ENCODE results near the gene POLD3.
"Not testable (repeated sequence)": the region's sequence is repeated elsewhere in the genome, so short reads cannot be mapped to it uniquely, and the experiment has no call there.

The POLD3 gene

DNA sequence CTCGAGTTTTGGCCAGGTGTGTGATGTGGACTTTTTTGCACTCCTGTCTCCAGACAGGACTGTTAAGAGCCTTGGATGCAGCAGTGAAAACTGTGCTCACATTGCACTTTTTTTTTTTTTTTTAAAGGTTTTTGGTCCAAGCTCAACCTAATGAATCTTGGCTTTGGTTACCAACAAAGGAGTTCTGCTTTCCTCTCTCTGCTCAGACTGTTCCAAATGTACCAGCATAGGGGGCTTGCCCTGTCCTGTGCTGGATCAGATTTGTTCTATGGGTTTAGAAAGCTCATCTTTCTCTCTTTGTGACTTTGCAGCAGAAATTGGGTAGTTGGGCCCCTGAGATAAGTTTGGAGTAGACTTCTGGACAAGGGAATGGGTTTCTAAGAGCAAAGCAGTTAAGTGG is 45.3 kb downstream of the POLD3 start:
- no peak for DNase-seq

DNA sequence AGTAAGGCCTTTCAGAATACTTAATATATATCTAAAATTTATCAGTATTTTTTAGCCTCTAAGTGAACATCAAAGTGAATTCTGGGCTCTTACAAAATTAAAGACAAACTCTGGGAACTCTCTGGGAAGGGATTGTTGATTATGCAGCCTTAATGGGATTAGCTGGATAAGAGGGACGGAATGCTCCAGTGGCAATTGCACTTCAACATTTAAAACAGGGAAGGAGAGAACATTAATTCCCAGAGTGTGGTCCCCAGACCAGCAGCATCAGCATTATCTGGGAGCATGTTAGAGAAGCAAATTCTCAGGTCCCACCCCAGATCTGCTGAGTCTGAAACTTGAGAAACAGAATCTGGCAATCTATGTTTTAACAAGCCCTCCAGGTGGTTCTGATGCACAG is 46.5 kb downstream of the POLD3 start:
- no peak for DNase-seq

DNA sequence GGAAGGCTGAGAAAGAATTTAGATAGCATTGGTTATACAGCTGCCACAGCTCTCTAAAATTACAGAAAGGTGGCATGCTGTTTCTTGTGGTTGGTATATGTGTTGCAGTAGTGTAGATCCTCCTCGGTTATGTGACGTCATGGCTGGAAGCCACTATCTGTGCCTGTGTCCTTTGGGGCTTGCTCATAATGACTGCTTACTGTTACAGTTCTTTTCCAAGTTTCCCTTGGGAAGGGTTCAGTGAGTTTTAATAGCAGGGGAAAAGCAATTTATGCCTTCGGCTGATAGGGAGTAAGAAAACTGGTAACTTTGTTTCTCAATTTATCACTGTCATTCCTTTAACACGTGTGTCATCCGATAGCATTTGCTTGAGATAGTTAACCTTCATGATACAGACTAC is 47.2 kb downstream of the POLD3 start:
- no peak for DNase-seq

DNA sequence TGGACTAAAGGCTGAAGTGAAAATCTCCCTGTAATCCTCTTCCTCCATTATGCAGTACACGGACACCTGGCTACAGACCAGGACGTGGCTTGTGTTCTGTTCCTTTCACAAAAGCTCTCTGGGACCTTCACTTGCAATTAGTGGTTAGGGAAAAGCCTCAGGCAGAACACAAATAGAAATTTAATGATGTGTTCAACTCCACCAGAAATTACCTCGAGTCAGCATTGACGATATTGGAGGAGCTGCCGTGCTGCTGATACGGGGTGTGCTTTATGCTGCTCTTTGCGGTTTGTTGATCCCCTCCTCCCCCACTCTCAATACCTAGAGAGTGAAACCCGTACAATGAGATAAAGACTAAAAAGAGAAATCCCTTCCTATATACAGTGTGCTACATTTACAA is 48.9 kb downstream of the POLD3 start:
- no peak for DNase-seq

DNA sequence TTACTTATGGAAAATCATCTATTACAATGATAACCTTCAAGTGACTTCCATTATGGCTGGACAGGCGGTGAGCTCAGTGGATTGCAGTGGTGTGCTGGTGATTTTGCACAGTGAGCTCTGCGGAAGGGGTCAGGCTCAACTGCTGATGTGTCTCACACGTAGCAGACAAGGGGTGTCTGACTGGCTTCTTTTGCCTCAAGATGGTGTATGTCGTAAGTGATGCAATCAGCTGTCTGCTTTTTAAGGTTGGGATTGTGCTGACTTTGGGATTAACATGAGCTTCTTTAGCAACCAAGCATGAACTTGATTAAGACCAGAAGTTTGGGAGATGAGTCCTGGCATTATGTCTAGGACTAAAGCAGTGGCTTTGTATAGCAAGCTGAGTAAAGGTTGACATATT is 49.5 kb downstream of the POLD3 start:
- DNase-seq: peak; percentile 19

DNA sequence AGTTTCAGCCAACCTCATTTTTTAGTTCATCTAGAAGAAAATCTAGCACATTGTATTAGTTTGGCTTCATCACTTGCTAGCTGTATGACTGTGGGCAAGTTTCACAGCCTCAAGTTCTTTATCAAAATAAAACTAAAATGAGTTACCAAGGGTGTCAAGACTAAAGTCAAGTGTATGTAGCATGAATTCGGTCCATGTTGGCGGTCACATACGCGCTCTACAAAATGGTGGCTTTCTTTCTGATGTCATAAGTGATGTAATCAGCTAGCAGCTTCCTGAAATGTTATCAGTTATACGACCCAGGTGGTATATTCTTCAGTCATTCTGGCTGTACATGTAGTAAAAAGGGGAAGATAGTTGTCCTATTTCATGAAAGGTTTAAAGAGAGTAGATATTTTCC is 50.5 kb downstream of the POLD3 start:
- no peak for DNase-seq

DNA sequence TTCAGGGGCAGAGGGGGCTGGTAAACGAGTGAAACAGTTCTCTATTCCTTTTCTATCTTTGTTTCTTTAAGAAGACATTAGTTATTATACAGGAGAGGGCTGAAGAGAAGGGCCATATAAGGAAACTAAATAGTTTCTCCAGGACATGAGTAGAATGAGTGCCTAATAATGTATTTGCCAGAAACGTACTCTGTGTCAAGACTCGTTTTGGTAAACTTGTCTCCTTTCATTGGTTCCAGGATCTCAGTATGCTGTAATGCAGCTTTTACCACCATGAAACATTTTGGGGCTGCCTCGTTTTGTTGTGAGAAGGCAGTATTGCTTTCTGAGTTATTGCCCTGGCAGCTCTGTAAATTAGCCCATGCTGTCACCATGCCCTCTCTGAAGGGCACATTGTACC is 51.7 kb downstream of the POLD3 start:
- DNase-seq: no peak

DNA sequence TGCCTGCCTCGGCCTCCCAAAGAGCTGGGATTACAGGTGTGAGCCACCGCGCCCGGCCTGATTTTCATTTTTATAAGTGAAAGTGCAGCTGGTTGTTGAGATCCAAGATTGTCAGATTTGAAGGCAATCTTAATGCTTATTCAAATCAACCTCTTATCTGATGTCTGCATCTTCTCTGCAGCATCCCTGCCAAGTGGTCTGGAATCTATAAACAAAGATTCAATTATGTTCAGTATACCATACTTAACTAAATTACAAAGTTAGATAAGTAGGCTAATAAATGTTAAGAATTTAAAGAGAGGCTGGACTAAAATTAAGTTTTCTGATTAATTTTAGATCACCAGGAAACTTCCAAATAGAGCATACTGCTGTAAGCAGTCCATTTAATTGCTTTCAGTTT is 53.8 kb downstream of the POLD3 start:
- DNase-seq: no peak

DNA sequence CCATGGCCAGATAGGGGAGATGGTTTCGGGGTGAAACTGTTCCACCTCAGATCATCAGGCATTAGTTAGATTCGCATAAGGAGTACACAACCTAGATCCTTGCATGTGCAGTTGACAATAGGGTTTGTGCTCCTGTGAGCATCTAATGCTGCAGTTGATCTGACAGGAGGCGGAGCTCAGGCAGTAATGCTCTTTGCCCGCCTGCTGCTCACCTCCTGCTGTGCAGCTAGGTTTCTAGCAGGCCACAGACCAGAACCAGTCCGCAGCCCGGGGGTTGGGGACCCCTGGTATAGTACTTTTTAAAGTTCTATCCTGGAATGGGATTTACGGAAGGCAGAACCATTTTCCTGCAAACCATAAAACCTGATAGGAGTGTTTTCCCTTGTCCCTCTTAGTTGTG is 54.6 kb downstream of the POLD3 start:
- no peak for DNase-seq

DNA sequence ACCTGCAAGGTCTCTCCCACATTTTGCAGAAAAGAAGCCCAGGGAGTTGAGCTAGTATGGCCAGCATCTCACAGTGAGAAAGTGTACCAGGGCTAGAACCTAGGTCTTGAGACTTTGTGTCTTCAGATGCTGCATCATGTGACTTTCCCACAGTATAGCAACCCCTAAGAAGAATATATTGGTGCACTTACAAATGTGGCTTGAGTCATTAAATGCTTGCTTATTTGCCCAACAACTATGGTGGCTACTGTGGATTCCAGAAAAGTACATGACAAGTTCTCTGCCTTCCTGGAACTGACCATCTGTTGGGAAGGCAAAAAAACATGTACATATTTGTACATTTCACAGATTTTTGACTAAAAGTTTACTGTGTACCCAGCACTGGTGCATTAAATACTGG is 55.0 kb downstream of the POLD3 start:
- no peak for DNase-seq

DNA sequence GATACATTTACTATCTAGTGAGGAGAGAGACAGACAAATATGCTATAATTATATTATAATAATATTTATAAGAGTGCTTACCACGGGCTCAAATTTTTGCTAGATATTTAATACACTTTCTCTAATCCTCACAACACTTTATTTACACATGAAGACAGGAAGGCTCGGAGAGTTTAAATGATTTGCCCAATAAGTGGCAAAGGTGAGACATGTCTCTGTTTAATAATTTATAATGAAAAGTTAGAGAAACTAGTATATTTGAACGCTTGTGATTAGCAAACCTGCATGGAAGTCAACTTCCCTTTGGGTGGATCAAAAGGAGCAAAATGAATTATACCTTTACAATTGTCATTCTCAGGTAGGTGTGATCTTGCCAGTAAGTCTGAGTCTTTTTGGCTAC is 55.4 kb downstream of the POLD3 start:
- DNase-seq: no peak

DNA sequence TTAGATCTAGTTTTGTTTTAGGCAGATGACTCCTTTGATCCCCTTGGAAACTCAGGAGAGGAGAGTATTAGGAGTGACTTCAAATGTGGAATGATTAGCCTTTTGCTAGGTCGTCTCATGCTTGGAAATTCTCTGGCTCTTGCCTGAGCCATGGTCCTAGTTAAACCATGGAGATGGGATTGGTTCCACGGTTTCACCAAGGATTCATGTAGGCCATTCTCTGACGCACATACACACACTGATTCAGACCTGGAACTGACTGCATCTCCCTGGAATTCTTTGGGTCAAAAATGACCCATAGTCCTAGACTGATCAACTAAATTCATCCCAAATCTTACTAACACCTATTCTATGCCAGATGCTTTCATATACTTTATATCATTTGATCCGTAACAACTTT is 56.5 kb downstream of the POLD3 start:
- DNase-seq: no peak

DNA sequence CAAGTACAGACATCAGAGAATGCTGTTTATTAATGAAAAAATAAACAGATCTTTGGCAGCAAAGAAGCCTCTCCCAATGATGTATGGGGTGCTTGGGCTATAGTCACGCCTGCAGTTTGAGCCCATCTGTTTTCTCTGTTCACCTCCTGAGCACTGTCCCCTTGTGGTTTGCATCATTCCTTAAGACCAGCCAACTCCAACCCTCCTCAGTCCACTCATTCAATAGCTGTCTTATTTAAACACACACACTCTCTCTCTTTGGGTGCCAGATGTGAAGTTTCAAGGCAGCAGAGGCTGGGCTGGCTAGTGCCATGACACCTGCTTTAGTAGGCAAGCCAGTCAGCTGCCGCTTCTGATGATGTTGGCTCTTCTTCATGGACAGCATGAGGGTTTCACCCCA is 58.1 kb downstream of the POLD3 start:
- no peak for DNase-seq

DNA sequence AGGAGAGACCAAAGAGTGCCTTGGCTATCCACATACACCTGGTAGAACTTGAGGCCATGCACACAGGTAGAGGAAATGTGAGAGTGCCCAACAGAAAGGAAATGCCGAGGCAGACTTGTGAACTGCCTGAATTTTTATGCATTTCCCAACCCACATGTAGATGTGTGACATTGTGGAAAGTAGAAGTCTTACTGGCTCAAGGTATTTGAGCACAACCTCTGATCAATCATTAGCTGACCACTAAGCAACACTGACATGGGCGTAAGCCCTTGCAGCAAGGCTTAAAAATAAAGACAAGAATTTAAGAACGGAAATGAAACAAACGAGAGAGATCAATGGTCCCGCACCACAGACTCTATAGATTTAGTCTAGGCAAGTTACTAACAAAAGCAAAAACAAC is 62.6 kb downstream of the POLD3 start:
- DNase-seq: no peak

DNA sequence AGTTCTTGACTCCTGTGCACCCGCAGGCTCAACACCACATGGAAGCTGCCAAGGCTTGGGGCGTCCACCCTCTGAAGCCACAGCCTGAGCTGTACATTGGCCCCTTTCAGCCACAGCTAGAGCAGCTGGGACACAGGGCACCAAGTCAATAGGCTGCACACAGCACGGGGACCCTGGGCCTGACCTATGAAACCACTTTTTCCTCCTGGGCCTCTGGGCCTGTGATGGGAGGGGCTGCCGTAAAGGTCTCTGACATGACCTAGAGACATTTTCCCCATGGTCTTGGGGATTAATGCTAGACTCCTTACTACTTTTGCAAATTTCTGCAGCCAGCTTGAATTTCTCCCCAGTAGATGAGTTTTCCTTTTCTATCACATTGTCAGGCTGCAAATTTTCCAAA is 66.7 kb downstream of the POLD3 start:
- not testable (repeated sequence) for DNase-seq

DNA sequence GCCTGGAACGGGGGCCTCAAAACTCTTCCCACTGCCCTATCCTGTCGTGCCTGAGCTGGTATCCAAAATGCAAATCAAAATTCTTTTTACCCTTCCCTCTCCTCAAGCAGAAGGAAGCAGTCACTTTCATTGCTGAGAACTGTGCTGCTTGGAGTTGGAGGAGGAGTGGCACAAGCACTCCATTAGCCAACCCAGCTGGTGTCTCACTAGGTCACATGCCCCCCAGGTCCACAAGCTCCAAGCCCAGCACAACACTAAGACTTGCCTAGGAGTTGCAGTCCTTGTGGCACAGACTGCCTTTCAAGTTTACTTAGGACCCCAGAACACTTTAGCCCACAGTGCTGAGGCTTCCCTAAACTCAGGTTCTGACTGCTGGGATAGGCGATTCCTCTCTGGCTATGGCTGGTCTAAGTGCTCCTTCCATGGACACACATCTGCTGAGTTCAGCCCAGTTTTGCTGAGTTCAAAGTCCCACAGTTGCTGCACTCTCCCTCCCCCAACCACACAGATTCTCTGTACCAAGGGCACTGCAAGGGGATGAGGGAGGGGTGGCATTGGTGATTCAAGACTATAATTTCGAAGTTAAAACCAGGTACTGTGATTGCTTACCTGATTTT is 70.2 kb downstream of the POLD3 start:
- no peak for DNase-seq

DNA sequence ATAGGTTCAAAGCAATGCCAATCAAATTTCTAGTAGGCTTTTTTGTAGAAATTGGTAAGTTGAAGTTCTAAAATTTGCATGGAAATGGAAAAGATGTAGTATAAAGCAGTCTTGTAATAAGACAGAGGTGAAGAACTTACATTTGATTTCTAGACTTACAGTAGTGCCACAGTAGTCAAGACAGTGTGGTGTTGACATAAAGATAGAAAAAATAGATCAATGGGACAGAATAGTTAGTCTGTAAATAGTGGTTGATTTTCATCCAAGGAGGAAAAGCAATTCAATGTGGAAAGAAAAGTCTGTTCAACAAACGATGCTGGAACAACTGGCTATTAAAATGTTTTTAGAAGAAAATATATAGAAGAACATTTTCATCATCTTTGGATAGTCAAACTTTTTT is 70.9 kb downstream of the POLD3 start:
- DNase-seq: no peak

DNA sequence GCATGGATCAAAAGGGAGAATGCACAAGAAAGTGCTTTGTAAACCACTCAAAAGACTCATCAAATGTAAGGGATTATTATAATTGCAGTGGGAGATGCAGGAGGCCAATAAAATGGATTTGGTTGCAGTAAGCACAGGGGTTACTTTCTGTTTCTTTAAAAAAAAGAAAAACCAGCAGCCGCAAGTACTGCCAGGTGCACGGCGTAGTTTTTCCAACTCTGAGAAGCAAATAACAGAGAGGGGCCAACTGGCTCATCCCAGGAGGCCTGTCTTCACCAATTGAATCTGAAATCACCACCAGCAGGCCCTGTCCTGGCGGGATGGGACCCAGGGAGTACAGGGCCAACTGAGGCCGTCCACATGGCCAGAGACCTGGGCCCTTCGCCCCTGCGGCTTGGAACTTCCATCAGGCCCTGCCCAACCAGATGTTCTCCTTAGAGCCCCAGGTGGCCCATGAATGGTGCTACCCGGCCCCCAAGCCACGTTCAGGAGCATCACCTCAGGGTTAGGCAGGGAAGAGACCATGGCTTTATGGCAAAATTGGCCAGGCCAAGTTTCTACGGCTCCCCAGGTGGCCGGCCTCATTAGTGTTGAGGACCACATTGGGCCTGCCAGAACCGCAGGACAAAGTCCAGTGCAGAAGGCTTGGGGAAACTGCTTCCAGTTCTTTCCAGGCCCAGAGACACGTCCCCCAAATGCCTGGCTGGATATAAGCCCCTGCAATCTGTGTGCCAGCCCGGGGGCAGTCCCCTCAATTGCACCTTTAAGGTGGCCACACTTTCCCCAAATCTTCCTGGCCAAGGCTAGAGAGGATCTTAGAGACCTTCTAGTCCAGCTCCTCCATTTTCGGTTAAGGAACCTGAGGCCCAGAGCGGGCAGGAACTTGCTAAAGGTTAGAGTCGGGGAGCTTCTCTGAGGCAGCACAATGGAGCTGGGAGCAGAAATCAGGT is 77.1 kb downstream of the POLD3 start:
- DNase-seq: no peak

DNA sequence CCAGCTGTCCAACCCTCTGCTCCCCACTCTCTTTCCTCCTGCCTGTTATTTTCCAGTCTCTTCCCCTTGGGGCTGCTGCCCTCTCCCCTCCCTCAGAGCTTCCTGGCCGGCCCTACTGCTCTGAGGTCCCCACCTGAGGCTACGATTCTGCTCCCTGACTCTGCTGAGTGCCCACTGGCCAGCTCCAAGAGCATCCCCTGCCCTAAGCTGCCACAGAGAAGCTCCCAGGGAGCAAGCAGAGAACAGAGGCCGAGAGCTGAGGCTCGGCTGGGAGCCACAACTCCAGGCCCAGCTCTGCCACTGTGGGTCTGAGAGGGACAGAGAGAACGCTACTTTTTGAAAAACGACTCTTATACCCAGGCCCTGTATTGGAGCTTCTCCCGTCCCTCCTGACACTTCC is 77.8 kb downstream of the POLD3 start:
- no peak for DNase-seq

DNA sequence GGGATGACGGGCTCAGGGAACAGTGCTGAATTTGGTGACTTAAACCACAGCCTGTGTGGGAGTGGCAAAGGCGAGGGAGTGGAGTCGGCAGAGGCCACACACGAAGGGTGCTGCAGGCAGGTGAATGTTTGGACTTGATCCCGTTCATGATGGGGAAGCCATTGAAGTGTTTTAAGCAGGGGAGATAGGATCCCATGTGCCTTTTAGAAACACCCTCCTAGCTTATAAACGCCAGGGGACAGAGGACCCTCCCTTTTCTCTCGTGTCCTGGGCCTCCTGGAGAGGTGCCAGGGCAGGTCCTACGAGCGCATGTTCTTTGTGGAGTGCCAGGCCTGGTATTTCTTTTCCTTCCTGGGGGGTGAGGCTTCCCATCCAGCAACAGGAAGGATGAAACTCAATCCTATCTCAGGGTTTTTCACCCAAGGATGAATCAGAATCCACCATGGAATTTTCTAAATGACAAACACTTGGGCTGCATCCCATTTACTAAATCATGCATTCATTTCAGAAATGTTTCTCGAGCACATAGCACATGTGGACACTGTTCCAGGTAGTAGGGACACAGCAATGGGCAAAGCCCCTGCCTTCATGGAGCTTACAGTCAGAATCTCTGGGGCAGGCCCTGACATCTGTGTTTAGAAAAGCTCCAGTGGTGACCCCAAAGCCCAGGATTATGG is 79.3 kb downstream of the POLD3 start:
- DNase-seq: peak; percentile 86

DNA sequence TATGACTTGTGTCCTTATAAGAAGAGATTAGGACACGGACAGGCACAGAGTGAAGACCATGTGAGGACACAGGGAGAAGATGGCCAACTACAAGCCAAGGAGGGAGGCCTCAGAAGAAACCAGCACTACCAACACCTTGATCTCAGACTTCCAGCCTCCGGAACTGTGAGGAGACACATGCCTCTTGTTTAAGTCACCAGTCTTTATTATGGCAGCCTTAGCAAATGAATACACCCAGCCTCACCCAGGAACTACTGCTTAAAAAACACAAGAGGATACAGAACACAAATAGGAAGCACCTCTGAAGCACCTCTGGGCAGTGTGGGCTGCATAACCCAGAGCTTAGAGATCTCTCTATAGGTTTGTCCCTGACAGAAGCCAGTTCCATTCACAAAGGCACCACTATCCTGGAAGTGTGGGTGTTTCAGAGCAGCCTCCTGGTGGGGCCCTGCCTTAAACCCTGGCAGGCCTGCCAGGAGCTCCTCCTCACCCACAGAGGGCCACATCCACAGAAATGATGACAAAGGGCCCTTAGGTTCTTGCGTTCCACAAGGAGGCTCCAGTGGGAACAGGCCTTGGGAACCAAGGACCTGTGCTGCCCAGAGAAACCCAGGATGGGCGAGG is 80.1 kb downstream of the POLD3 start:
- no peak for DNase-seq

DNA sequence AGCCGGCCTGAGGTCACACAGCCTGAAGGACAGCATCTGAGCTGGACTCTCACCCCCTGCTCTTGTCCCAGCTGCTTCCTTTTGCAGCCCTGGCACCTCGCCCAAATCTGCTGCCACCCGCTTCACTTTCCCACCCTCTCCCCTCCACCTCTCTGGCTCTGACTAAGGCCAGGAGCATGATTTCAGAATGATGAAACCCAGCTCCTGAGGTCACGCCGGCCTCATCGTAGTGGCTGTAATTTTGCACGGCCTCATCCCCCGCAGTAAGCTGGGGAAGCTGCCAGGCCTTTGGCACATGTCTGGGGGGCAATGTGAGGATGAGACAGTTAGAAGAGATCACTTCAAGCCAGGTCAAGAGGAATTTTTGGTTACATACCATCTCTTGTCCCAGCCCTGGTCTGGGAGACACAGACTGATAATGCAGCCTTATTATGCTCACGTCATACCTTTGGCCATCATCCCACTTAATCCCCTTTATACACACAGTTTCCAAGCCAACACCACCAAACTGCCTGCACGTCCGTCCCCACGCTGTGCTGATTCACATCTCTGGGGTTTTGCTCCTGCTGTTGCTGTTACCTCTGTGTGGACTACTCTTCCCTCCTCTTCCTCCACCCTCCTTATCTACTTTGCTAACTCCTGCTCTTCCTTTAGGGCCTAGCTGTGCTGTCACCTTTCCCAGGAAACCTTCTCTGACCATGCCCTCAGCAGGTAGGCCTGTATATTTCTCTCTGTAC is 80.7 kb downstream of the POLD3 start:
- peak; percentile 98 for DNase-seq

Measured in fibroblast of skin of scalp (primary cell).